Transverse colon (tissue), 4 donors: ENCODE data around the gene ASB16. TPM values are rescaled to one million over a fixed set of nuclear protein-coding genes. Genes with fewer than 3 reads are reported as not detected.

Experiments used
- DNase-seq: peaks from one replicate; pipeline ENCODE4 v3.0.0-alpha.2; 2019
- H3K27ac ChIP-seq, 4 donors: fragments of 200-600 bp; sonication (generic); 2 replicates each; pipeline ENCODE4 v1.5.1; 2016 to 2018; ENCODE audit warnings: inconsistent platforms in 4 of 4
- H3K27me3 ChIP-seq: fragments of 200-600 bp; sonication (generic); 2 replicates; pipeline ENCODE4 v1.5.1; 2017; ENCODE audit warnings: inconsistent platforms
- H3K36me3 ChIP-seq, 4 donors: fragments of 200-600 bp; sonication (generic); 2 replicates each; pipeline ENCODE4 v1.5.1; 2017 to 2019; ENCODE audit warnings: inconsistent platforms in 4 of 4
- H3K4me1 ChIP-seq, 4 donors: fragments of 200-600 bp; sonication (generic); 2 replicates each; pipeline ENCODE4 v1.5.1; 2017 to 2020; ENCODE audit warnings: inconsistent platforms in 4 of 4
- H3K4me3 ChIP-seq, 4 donors: fragments of 200-600 bp; sonication (generic); 1 replicate in 1 of 4; 2 replicates in 3 of 4; pipeline versions ENCODE4 v1.5.1 to v1.6.1; 2017 to 2019; ENCODE audit warnings: inconsistent platforms in 4 of 4
- H3K9me3 ChIP-seq, 2 donors: fragments of 200-600 bp; sonication (generic); 2 replicates each; pipeline ENCODE4 v1.5.1; 2017 to 2019; ENCODE audit warnings: inconsistent platforms in 2 of 2
- EP300 ChIP-seq: sonication (generic); formaldehyde crosslinking; IDR thresholded peaks from one replicate; pipeline ENCODE4 v1.6.1; 2017; ENCODE audit warnings: antibody characterized with exemption, low read depth
- POLR2A ChIP-seq: fragments of 450-650 bp; IDR thresholded peaks from one replicate; pipeline ENCODE4 v1.6.1; 2016; ENCODE audit warnings: antibody characterized with exemption, mild to moderate bottlenecking, moderate library complexity
- POLR2AphosphoS5 ChIP-seq, 3 donors: sonication (generic); formaldehyde crosslinking; IDR thresholded peaks; one replicate each; pipeline ENCODE4 v1.6.1; 2016; ENCODE audit warnings: antibody characterized with exemption in 3 of 3
- WGBS, 2 donors: methylation state at CpG; one replicate each; pipeline ENCODE4 v1.1.5; 2018; ENCODE audit warnings: low coverage in 1 of 2; 5-methylcytosine and 5-hydroxymethylcytosine counted together
- in situ Hi-C, 4 donors: fragments of 200-750 bp; cut with MboI; loops; one replicate each; pipeline versions ENCODE4 v1.15.0 to v1.15.1; 2017; ENCODE audit warnings: low sequenced_read_pairs in 3 of 4, low pct_ligation_motif_present in 1 of 4, low pct_unique_long_range_greater_than_20kb in 1 of 4
- intact Hi-C: fragments of 100-400 bp; cut with DNase I; formaldehyde crosslinking; loops from one replicate; pipeline ENCODE4 v1.15.1; 2023; ENCODE audit warnings: low total_unique reads
- total RNA-seq, 4 donors: library from RNA; depleted of rRNA; stranded (reverse); fragments of >200 nt; gene quantifications; one replicate each; pipeline ENCODE4 v1.1.0, GENCODE V29; 2016
- TF ChIP-seq, protein P1 (sequence below), 5 experiments: fragments of 200-600 bp in 3 of 5; fragments of 450-650 bp in 2 of 5; sonication (generic) in 3 of 5; IDR thresholded peaks; 1 replicate in 2 of 5; 2 replicates in 3 of 5; pipeline ENCODE4 v1.5.1; 2016 to 2017; ENCODE audit warnings: antibody characterized with exemption in 5 of 5, inconsistent platforms in 3 of 5, mild to moderate bottlenecking in 2 of 5, moderate library complexity in 1 of 5

ASB16 gene
- total RNA-seq, 4 donors from 2014 or later: 1.2 to 2.6 TPM; not detected in 2

DNA sequence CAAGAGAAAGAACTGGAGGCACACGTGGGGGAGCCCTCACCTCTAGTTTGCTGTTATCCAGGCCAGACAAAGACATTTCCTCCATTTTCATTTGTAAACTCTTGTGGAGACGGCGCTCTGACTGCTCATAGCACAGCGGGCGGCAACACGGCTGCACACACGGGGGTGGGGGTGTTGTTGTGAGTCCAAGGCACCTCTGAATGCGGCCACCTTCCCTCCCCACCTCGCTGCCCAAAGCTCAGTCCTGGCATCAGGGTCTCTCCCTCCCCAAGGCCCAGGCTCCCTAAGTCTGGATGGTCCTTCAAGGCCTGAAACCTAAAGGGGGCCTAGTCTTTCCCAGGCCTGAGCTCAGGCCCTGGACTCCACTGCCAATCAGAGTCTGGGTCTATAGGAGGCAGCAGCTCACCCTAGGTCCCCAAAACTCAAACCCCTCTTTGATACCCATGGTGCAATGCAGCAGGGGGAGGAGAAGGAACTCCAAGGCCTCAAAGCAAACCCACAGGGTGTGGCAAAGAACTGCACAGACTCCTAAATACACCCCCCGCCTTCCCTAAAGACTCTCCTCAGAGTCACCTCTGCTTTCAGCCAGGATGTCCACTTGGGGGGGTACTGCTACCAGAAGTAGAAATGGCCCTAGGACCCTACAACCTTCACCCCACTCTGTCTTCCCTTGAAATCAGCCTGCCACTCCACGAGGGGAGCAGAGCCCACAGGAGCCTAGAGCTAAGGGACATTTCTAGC, 27.6 kb downstream of the ASB16 start:
- H3K36me3 ChIP-seq: peaks cover 0 to 20% (median 7%) of the 10 kb centered on the region in 4 donors
- H3K27me3 ChIP-seq: no peaks in the 10 kb centered on the region
- peaks cover 10 to 26% (median 15%) of the 10 kb centered on the region in 4 donors for H3K4me1 ChIP-seq
- intact Hi-C loops (loop anchor here (10.0 kb wide), 1 partner anchor 1993 kb away; no protein-coding TSS in a partner anchor), in situ Hi-C loops (no loop called here)
- no peaks in the 10 kb centered on the region for H3K9me3 ChIP-seq
- H3K4me3 ChIP-seq: peak overlapping the region; percentile 65 to 99 (median 88)
- peak overlapping the region; percentile 94 to 100 (median 98) for H3K27ac ChIP-seq
- TF ChIP-seq POLR2A (peak; percentile 36), POLR2AphosphoS5 (IDR thresholded peaks at IDR 0.05) (peak in 1 of 3 donors; percentile 65), EP300 (no peak)
- TF ChIP-seq, protein P1, sequence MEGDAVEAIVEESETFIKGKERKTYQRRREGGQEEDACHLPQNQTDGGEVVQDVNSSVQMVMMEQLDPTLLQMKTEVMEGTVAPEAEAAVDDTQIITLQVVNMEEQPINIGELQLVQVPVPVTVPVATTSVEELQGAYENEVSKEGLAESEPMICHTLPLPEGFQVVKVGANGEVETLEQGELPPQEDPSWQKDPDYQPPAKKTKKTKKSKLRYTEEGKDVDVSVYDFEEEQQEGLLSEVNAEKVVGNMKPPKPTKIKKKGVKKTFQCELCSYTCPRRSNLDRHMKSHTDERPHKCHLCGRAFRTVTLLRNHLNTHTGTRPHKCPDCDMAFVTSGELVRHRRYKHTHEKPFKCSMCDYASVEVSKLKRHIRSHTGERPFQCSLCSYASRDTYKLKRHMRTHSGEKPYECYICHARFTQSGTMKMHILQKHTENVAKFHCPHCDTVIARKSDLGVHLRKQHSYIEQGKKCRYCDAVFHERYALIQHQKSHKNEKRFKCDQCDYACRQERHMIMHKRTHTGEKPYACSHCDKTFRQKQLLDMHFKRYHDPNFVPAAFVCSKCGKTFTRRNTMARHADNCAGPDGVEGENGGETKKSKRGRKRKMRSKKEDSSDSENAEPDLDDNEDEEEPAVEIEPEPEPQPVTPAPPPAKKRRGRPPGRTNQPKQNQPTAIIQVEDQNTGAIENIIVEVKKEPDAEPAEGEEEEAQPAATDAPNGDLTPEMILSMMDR (IDR thresholded peaks at IDR 0.05): peak in 1 of 5 experiments; percentile 23
- WGBS, 2 donors: 55 to 71% methylated on average over 1 to 11 of the region's 11 CpGs
- DNase-seq: peak; percentile 49

DNA sequence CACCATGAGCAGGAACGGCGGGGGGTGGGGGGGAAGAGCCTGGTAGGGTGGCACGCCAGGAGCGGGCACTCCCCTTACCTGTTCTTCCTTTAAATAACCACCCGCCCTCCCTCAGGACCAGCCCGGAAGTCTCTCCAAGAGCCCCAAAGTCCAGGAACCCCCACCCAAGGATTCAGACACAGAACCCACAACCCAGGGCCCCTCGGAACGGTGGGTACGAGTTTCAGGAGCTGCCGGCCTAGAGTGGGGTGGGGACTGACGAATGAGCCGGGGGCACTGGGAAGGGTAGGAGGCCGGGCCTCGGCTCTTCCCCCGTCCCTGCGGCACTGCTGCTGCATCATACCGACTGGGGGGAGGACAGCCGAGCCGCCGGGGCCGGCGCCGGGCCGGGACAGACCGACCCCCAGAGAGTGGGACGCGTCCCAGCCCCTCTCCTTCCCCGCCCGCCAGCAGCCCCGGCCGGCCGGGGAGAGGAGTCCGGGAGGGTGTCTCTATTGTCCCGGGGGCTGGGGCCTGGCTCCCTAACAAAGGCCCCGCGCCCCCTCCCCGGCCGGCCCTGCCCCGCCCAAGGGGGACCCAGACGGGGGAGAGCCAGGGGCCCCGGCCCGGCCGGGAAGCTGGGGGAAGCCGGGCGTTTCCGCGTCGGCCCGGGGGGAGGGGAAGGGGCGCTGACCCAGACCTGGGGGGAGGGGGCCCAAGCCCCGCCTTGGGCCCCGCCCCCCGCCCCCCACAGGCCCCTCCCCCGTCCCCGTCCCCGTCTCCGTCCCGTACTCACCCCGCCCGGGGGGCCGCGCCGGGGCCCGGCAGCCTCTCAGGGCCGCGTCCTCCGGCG, 28.4 kb downstream of the ASB16 start:
- H3K9me3 ChIP-seq: no peaks in the 10 kb centered on the region
- intact Hi-C loops (loop anchor here (10.0 kb wide), 1 partner anchor 1994 kb away; no protein-coding TSS in a partner anchor), in situ Hi-C loops (no loop called here)
- peaks cover 10 to 34% (median 15%) of the 10 kb centered on the region in 4 donors for H3K4me1 ChIP-seq
- 1% methylated on average over 18 of the region's 68 CpGs; no CpG with 5 or more reads in 1 of the 2 donors for WGBS, 2 donors
- peak overlapping the region; percentile 65 to 99 (median 88) for H3K4me3 ChIP-seq
- DNase-seq: peak; percentile 73
- TF ChIP-seq POLR2AphosphoS5 (IDR thresholded peaks at IDR 0.05) (peak in 2 of 3 donors; percentile 12 to 31), POLR2A (peak; percentile 65), EP300 (no peak)
- TF ChIP-seq, protein P1 (IDR thresholded peaks at IDR 0.05): no peak
- H3K36me3 ChIP-seq: peaks cover 0 to 13% (median 4%) of the 10 kb centered on the region in 4 donors
- no peaks in the 10 kb centered on the region for H3K27me3 ChIP-seq
- H3K27ac ChIP-seq: peak overlapping the region; percentile 94 to 100 (median 98)

DNA sequence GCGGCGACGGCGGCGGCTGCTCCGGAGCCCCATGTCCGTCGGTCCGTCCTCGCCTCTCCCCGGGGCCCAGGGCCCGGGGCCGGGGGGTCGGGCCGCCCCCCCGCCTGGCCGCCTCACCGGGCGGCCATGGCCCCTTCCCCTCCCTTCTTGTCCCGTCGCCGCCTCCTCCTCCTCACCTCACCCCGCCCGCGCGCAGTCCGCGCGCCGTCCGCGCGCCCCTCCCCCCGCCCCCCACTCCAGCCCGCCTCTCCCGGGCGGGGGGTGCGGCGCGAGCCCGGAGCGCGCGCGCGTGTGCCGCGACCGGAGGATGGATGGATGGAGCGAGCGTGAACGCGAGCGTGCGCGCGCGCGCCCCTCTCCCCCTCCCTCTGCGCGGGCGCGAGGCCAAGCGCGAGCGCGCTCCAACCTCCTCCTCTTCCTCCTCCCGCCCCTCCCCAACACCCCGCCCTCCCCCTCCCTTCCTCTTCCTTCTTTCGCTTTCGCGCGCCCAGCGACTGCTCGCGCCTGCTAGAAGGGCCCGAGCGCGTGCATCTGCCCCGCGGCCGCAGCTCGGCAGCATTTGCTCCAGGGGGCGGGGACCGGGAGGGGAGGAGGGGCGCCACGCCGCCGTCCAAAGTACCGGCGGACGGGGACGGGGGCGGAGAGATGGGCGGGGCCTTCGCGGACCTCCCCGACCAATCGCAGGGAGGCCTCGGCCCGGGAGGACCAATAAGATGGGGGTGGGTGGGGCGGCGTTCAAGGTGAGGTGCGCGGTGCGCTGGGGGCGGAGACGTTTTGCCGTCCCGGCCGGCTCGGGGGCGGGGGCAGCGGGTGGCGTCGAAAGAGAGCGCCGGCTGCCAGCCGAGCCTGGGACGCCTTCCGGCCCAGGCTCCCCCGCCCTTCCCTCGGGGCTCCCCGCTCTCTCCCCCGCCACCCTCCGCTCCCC, 29.3 kb downstream of the ASB16 start, which contains the start of gene ATXN7L3:
ATXN7L3 (minus strand) TSS at position 332 of the 925 bp plus-strand sequence. CDS start 1,814 bp downstream, outside the sequence.
- TF ChIP-seq POLR2A (no peak), POLR2AphosphoS5 (IDR thresholded peaks at IDR 0.05) (peak in 2 of 3 donors; percentile 82 to 87), EP300 (no peak)
- TF ChIP-seq, protein P1 (IDR thresholded peaks at IDR 0.05): no peak
- Histone ChIP-seq H3K4me3 (peak within 1 kb of the TSS; percentile 77 to 99 (median 88)), H3K27ac (peak within 1 kb of the TSS; percentile 94 to 100 (median 98)), H3K27me3 (no peaks in the 10 kb centered on the region), H3K36me3 (peaks cover 0 to 4% (median 0%) of the 10 kb centered on the region in 4 donors), H3K9me3 (no peaks in the 10 kb centered on the region), H3K4me1 (peaks cover 10 to 42% (median 15%) of the 10 kb centered on the region in 4 donors)
- intact Hi-C loops (loop anchor here (10.0 kb wide), 1 partner anchor 1995 kb away; no protein-coding TSS in a partner anchor), in situ Hi-C loops (loop anchor here in 1 of 4 donors (5.0 kb wide), 1 partner anchor 132 kb away; no protein-coding TSS in a partner anchor)
- peak; percentile 100 for DNase-seq
- 1% methylated on average over 46 of the region's 126 CpGs; no CpG with 5 or more reads in 1 of the 2 donors for WGBS, 2 donors
